Liver (tissue), 9 donors: Measurements from ENCODE around the gene GLE1. TPM values are rescaled to one million over a fixed set of nuclear protein-coding genes. Genes with fewer than 3 reads are reported as not detected.

Source experiments
- DNase-seq: peaks from one replicate; pipeline ENCODE4 v3.0.0-alpha.2; 2017; ENCODE audit warnings: low spot score
- H3K27ac ChIP-seq, 2 donors: one replicate each; pipeline ENCODE4 v1.7.0; 2013; ENCODE audit warnings: inconsistent platforms in 2 of 2, low read length in 2 of 2, control low read depth in 1 of 2, low read depth in 1 of 2, mild to moderate bottlenecking in 1 of 2
- H3K27me3 ChIP-seq, 4 donors: one replicate each; pipeline versions ENCODE4 v1.6.1 to v1.7.0; 2013; ENCODE audit warnings: low read length in 3 of 4, inconsistent platforms in 1 of 4, mild to moderate bottlenecking in 1 of 4, moderate library complexity in 1 of 4; ENCODE audit not compliant: control insufficient read depth in 4 of 4, insufficient read depth in 4 of 4
- H3K36me3 ChIP-seq, 4 donors: one replicate each; pipeline versions ENCODE4 v1.6.1 to v1.7.0; 2013; ENCODE audit warnings: low read length in 3 of 4, mild to moderate bottlenecking in 3 of 4, low read depth in 1 of 4, moderate library complexity in 1 of 4; ENCODE audit not compliant: control insufficient read depth in 4 of 4, insufficient read depth in 3 of 4
- H3K4me1 ChIP-seq, 4 donors: one replicate each; pipeline versions ENCODE4 v1.6.1 to v1.7.0; 2013; ENCODE audit warnings: low read length in 3 of 4, mild to moderate bottlenecking in 3 of 4, moderate library complexity in 1 of 4; ENCODE audit not compliant: control insufficient read depth in 4 of 4, insufficient read depth in 4 of 4
- H3K4me3 ChIP-seq, 3 donors: one replicate each; pipeline versions ENCODE4 v1.6.1 to v1.7.0; 2013; ENCODE audit warnings: low read length in 3 of 3, control low read depth in 1 of 3, low read depth in 1 of 3, mild to moderate bottlenecking in 1 of 3
- H3K9ac ChIP-seq, 2 donors: one replicate each; pipeline ENCODE4 v1.7.0; 2013; ENCODE audit warnings: low read length in 2 of 2, mild to moderate bottlenecking in 2 of 2, moderate library complexity in 2 of 2, control low read depth in 1 of 2, low read depth in 1 of 2
- H3K9me3 ChIP-seq, 4 donors: one replicate each; pipeline versions ENCODE4 v1.6.1 to v1.7.0; 2013; ENCODE audit warnings: low read length in 3 of 4; ENCODE audit not compliant: control insufficient read depth in 4 of 4
- ATF3 ChIP-seq: IDR thresholded peaks from 2 replicates; pipeline ENCODE4 v1.6.1; 2016; ENCODE audit warnings: antibody characterized with exemption
- CTCF ChIP-seq: fragments of 150-350 bp; IDR thresholded peaks from 2 replicates; pipeline ENCODE4 v1.5.1; 2017; ENCODE audit warnings: improper control_type of control experiment, low read depth, low read length; ENCODE audit not compliant: missing input control
- EGR1 ChIP-seq, 2 donors: IDR thresholded peaks; 2 replicates each; pipeline ENCODE4 v1.6.1; 2016 to 2018; ENCODE audit warnings: antibody characterized with exemption in 2 of 2, low read depth in 2 of 2
- FOXA1 ChIP-seq: IDR thresholded peaks from 2 replicates; pipeline ENCODE4 v1.6.1; 2016; ENCODE audit warnings: antibody characterized with exemption
- FOXA2 ChIP-seq: IDR thresholded peaks from 2 replicates; pipeline ENCODE4 v1.6.1; 2016; ENCODE audit warnings: antibody characterized with exemption
- GABPA ChIP-seq, 2 donors: IDR thresholded peaks in 1 of 2; conservative IDR thresholded peaks in 1 of 2; 2 replicates each; pipeline ENCODE4 v1.6.1; 2016; ENCODE audit warnings: antibody characterized with exemption in 2 of 2, mild to moderate bottlenecking in 1 of 2, moderate library complexity in 1 of 2
- JUND ChIP-seq, 2 donors: IDR thresholded peaks; 2 replicates each; pipeline ENCODE4 v1.6.1; 2016; ENCODE audit warnings: antibody characterized with exemption in 2 of 2
- MAX ChIP-seq: IDR thresholded peaks from 2 replicates; pipeline ENCODE4 v1.6.1; 2016; ENCODE audit warnings: antibody characterized with exemption
- RAD21 ChIP-seq, 2 donors: IDR thresholded peaks; 2 replicates each; pipeline ENCODE4 v1.6.1; 2016; ENCODE audit warnings: antibody characterized with exemption in 2 of 2, mild to moderate bottlenecking in 2 of 2
- REST ChIP-seq: IDR thresholded peaks from 2 replicates; pipeline ENCODE4 v1.6.1; 2016; ENCODE audit warnings: antibody characterized with exemption, mild to moderate bottlenecking
- RXRA ChIP-seq, 2 donors: IDR thresholded peaks; 2 replicates each; pipeline ENCODE4 v1.6.1; 2017 to 2018; ENCODE audit warnings: antibody characterized with exemption in 2 of 2, mild to moderate bottlenecking in 1 of 2
- SP1 ChIP-seq: IDR thresholded peaks from 2 replicates; pipeline ENCODE4 v1.6.1; 2018; ENCODE audit warnings: antibody characterized with exemption, mild to moderate bottlenecking
- TAF1 ChIP-seq: conservative IDR thresholded peaks from 2 replicates; pipeline ENCODE4 v1.6.1; 2016; ENCODE audit warnings: antibody characterized with exemption, mild to moderate bottlenecking
- YY1 ChIP-seq: IDR thresholded peaks from 2 replicates; pipeline ENCODE4 v1.6.1; 2016; ENCODE audit warnings: antibody characterized with exemption, mild to moderate bottlenecking
- ZBTB33 ChIP-seq: IDR thresholded peaks from 2 replicates; pipeline ENCODE4 v1.6.1; 2016; ENCODE audit warnings: antibody characterized with exemption
- WGBS: extraction: QIAGEN DNeasy Blood & Tissue Kit; methylation state at CpG from one replicate; pipeline ENCODE4 v1.1.7; 2013; 5-methylcytosine and 5-hydroxymethylcytosine counted together
- polyA plus RNA-seq, 2 donors: library from polyadenylated mRNA; stranded (reverse) in 1 of 2; unstranded in 1 of 2; fragments of 200-250 nt in 1 of 2; fragments of >200 nt in 1 of 2; fragmentation: Nextera tagmentation in 1 of 2; extraction: Ambion mirVana in 1 of 2; gene quantifications; one replicate each; pipeline versions ENCODE4 v1.2.1 to v1.2.3, GENCODE V29; 2013 to 2015
- total RNA-seq, 2 donors: library from RNA; depleted of rRNA; stranded (reverse); fragments of >200 nt; gene quantifications; one replicate each; pipeline ENCODE4 v1.2.3, GENCODE V29; 2014
- donor health status: healthy.
- donor health status: healthy.
- donor health status: healthy.
- donor health status: healthy.
- donor health status: healthy.

The GLE1 gene
- total and polyA plus RNA-seq, 4 donors: 5.3 to 19.5 (median 12.8) TPM

- H3K4me3 ChIP-seq: no peak overlapping the region
- H3K27ac ChIP-seq: peak overlapping the region; percentile 10 to 69
- H3K36me3 ChIP-seq: peaks cover 0 to 12% (median 7%) of the 10 kb centered on the region in 4 donors
- WGBS: 52% methylated on average over 5 of the region's 5 CpGs
- no peak overlapping the region for H3K9ac ChIP-seq
- H3K4me1 ChIP-seq: peaks cover 11 to 27% (median 23%) of the 10 kb centered on the region in 4 donors
- no peak for TF ChIP-seq CTCF
- TF ChIP-seq YY1: no peak
- no peak for TF ChIP-seq RXRA (IDR thresholded peaks at IDR 0.05)
- no peak for TF ChIP-seq JUND (IDR thresholded peaks at IDR 0.05)
- no peak for TF ChIP-seq FOXA1
- TF ChIP-seq EGR1 (IDR thresholded peaks at IDR 0.05; ENCODE audit: low read depth in 2 of 2): no peak
- TF ChIP-seq REST: no peak
- TF ChIP-seq ZBTB33: no peak
- TF ChIP-seq TAF1: no peak
- no peak for TF ChIP-seq ATF3
- no peak for TF ChIP-seq MAX
- H3K9me3 ChIP-seq: no peaks in the 10 kb centered on the region
- no peaks in the 10 kb centered on the region for H3K27me3 ChIP-seq
- no peak for DNase-seq
Observed at GRCh38 chr9:128494746-128495129, 9.8 kb upstream of the GLE1 start.

GRCh38 chr9:128495296-128495695 lies 9.2 kb upstream of the GLE1 start:
- Histone ChIP-seq H3K4me1 (peaks cover 11 to 27% (median 23%) of the 10 kb centered on the region in 4 donors), H3K9me3 (no peaks in the 10 kb centered on the region), H3K36me3 (peaks cover under 1 to 17% (median 8%) of the 10 kb centered on the region in 4 donors), H3K4me3 (no peak overlapping the region), H3K9ac (no peak overlapping the region), H3K27me3 (no peaks in the 10 kb centered on the region), H3K27ac (peak overlapping the region; percentile 63 to 69)
- no peak for DNase-seq
- WGBS: 10% methylated on average over 1 of the region's 1 CpG
- TF ChIP-seq REST: no peak
- TF ChIP-seq SP1: no peak
- no peak for TF ChIP-seq FOXA1
- TF ChIP-seq CTCF: no peak
- no peak for TF ChIP-seq GABPA (IDR thresholded peaks at IDR 0.05 in 1 of 2, conservative IDR thresholded peaks at IDR 0.05 in 1 of 2)
- TF ChIP-seq RAD21 (IDR thresholded peaks at IDR 0.05): no peak
- TF ChIP-seq FOXA2: no peak
- no peak for TF ChIP-seq ZBTB33
- no peak for TF ChIP-seq YY1
- no peak for TF ChIP-seq EGR1 (IDR thresholded peaks at IDR 0.05; ENCODE audit: low read depth in 2 of 2)
